Inflammatory macrophage treated with lipopolysaccharide for 4 hours (primary cell): ENCODE results near the gene EZH1.

Source experiments
- DNase-seq: peaks from one replicate; pipeline ENCODE4 v3.0.0-alpha.2; 2020

The EZH1 gene

GRCh38 chr17:42744806-42745617 is at the start of gene EZH1:
Gene EZH1 (minus strand): TSS chr17:42745040. CDS start chr17:42728941, 16,099 bp downstream.
- DNase-seq, result peak; percentile 90

- DNase-seq, result no peak
These were observed 47.7 kb upstream of the EZH1 start for GRCh38 chr17:42792545-42792944.

- no peak for DNase-seq
These were observed 47.1 kb upstream of the EZH1 start for GRCh38 chr17:42791948-42792347.

- DNase-seq, result no peak
These were observed 42.4 kb upstream of the EZH1 start for GRCh38 chr17:42787266-42787665.

- DNase-seq, result no peak
These were observed 40.2 kb upstream of the EZH1 start for GRCh38 chr17:42784811-42785592.

- peak; percentile 23 for DNase-seq
These were observed 39.6 kb upstream of the EZH1 start for GRCh38 chr17:42784409-42784808.

GRCh38 chr17:42783791-42784138 is 38.9 kb upstream of the EZH1 start:
- DNase-seq, result no peak

GRCh38 chr17:42783062-42783790 is 38.4 kb upstream of the EZH1 start:
- DNase-seq, result no peak

- no peak for DNase-seq
These were observed 37.6 kb upstream of the EZH1 start for GRCh38 chr17:42782166-42783061.

GRCh38 chr17:42781639-42782165 is 36.9 kb upstream of the EZH1 start:
- no peak for DNase-seq

- no peak for DNase-seq
These were observed 36.2 kb upstream of the EZH1 start for GRCh38 chr17:42780851-42781638.

- DNase-seq, result no peak
These were observed 35.4 kb upstream of the EZH1 start, which contains the start of gene WNK4 for GRCh38 chr17:42779936-42780850. Gene WNK4 (plus strand): TSS chr17:42780610. CDS start chr17:42780699, 89 bp downstream.

- DNase-seq, result no peak
These were observed 34.6 kb upstream of the EZH1 start for GRCh38 chr17:42779304-42779935.

GRCh38 chr17:42778570-42778969 is 33.7 kb upstream of the EZH1 start:
- DNase-seq, result no peak

- peak; percentile 90 for DNase-seq
These were observed 30.8 kb upstream of the EZH1 start for GRCh38 chr17:42775534-42776098.

GRCh38 chr17:42774066-42774745 is 29.4 kb upstream of the EZH1 start:
- DNase-seq, result peak; percentile 46

GRCh38 chr17:42773290-42774035 is 28.6 kb upstream of the EZH1 start, which contains the start of gene VPS25:
Gene VPS25 (plus strand): TSS chr17:42773449. CDS start chr17:42773476, 27 bp downstream.
- DNase-seq, result peak; percentile 88

GRCh38 chr17:42772945-42773289 is 28.1 kb upstream of the EZH1 start:
- no peak for DNase-seq
